CD4-positive, alpha-beta T cell treated with Interleukin-15 for 4 hours (primary cell): Measurements from ENCODE around the gene TECR.
A peak's percentile ranks its signal among the peaks of the same experiment; 100 is the strongest.
"Not testable (repeated sequence)": the region's sequence is repeated elsewhere in the genome, so short reads cannot be mapped to it uniquely, and the experiment has no call there.

Source experiments
- DNase-seq: peaks from one replicate; pipeline ENCODE4 v3.0.0-alpha.2; 2020; ENCODE audit warnings: low spot score

The TECR gene

GRCh38 chr19:14536926-14537692 is 7.7 kb downstream of the TECR start:
- DNase-seq, result no peak

- no peak for DNase-seq
These were observed 11.5 kb downstream of the TECR start for GRCh38 chr19:14540741-14541525.

- not testable (repeated sequence) for DNase-seq
These were observed 12.6 kb downstream of the TECR start for GRCh38 chr19:14541979-14542378.

GRCh38 chr19:14542711-14543328 is 13.4 kb downstream of the TECR start:
- DNase-seq, result no peak

- DNase-seq, result no peak
These were observed 14.7 kb downstream of the TECR start for GRCh38 chr19:14544047-14544446.

GRCh38 chr19:14544977-14545715 is 15.8 kb downstream of the TECR start:
- DNase-seq, result no peak

- no peak for DNase-seq
These were observed 16.3 kb downstream of the TECR start for GRCh38 chr19:14545716-14546082.

- no peak for DNase-seq
These were observed 20.9 kb downstream of the TECR start for GRCh38 chr19:14550201-14550754.

- DNase-seq, result peak; percentile 82
These were observed 22.0 kb downstream of the TECR start for GRCh38 chr19:14551134-14552005.

- DNase-seq, result not testable (repeated sequence)
These were observed 22.6 kb downstream of the TECR start for GRCh38 chr19:14552006-14552360.

GRCh38 chr19:14553042-14553938 is 23.9 kb downstream of the TECR start:
- no peak for DNase-seq

GRCh38 chr19:14553939-14554243 is 24.5 kb downstream of the TECR start:
- DNase-seq, result no peak

- DNase-seq, result no peak
These were observed 25.0 kb downstream of the TECR start for GRCh38 chr19:14554382-14554812.

- no peak for DNase-seq
These were observed 26.7 kb downstream of the TECR start for GRCh38 chr19:14555918-14556661.

- DNase-seq, result peak; percentile 78
These were observed 27.3 kb downstream of the TECR start for GRCh38 chr19:14556662-14557188.

- no peak for DNase-seq
These were observed 29.1 kb downstream of the TECR start for GRCh38 chr19:14558370-14559066.

GRCh38 chr19:14559916-14560775 is 30.8 kb downstream of the TECR start:
- DNase-seq, result no peak

GRCh38 chr19:14560776-14561108 is 31.3 kb downstream of the TECR start:
- no peak for DNase-seq
